ENCODE data around the gene DNAH10. TPM values are rescaled to one million over a fixed set of nuclear protein-coding genes. Genes with fewer than 3 reads are reported as not detected.

The DNAH10 gene
- total and polyA plus RNA-seq, 2 experiments from 2014 or later: 0.22 to 0.60 TPM

- Histone ChIP-seq H2AFZ (no peak overlapping the region), H3K27me3 (peaks cover 2% of the 10 kb centered on the region), H3K36me3 (replicated peaks; ENCODE audit: insufficient read depth, low read depth) (no peaks in the 10 kb centered on the region), H3K79me2 (no peaks in the 10 kb centered on the region), H3K27ac (no peak overlapping the region), H4K20me1 (ENCODE audit: insufficient read depth, poor library complexity, severe bottlenecking) (no peaks in the 10 kb centered on the region), H3K9me2 (replicated peaks; ENCODE audit: insufficient read depth) (no peaks in the 10 kb centered on the region), H3K4me3 (no peak overlapping the region), H3K4me1 (ENCODE audit: insufficient read depth) (no peaks in the 10 kb centered on the region), H3K9me3 (ENCODE audit: low read depth) (no peaks in the 10 kb centered on the region), H3K4me2 (no peak overlapping the region)
- 88% methylated on average over 9 of the region's 9 CpGs for WGBS (ENCODE audit: low lambda C conversion rate, missing lambda C conversion rate)
- TF ChIP-seq EZH2phosphoT487 (IDR thresholded peaks at IDR 0.05; ENCODE audit: low read depth, severe bottlenecking, unreplicated experiment) (no peak), EZH2 (IDR thresholded peaks at IDR 0.05; ENCODE audit: borderline replicate concordance) (no peak), CTCF (IDR thresholded peaks at IDR 0.05; ENCODE audit: poor library complexity) (no peak)
- DNase-seq (ENCODE audit: low spot score): no peak
Observed at GRCh38 chr12:123767613-123768012, 5.5 kb downstream of the DNAH10 start.

- TF ChIP-seq EZH2phosphoT487 (IDR thresholded peaks at IDR 0.05; ENCODE audit: low read depth, severe bottlenecking, unreplicated experiment) (no peak), CTCF (IDR thresholded peaks at IDR 0.05; ENCODE audit: poor library complexity) (no peak), EZH2 (IDR thresholded peaks at IDR 0.05; ENCODE audit: borderline replicate concordance) (no peak)
- Histone ChIP-seq H3K27me3 (no peaks in the 10 kb centered on the region), H2AFZ (no peak overlapping the region), H3K4me3 (no peak overlapping the region), H3K9me2 (replicated peaks; ENCODE audit: insufficient read depth) (no peaks in the 10 kb centered on the region), H3K4me2 (no peak overlapping the region), H3K27ac (no peak overlapping the region), H3K79me2 (no peaks in the 10 kb centered on the region), H3K36me3 (replicated peaks; ENCODE audit: insufficient read depth, low read depth) (no peaks in the 10 kb centered on the region), H4K20me1 (ENCODE audit: insufficient read depth, poor library complexity, severe bottlenecking) (no peaks in the 10 kb centered on the region), H3K4me1 (ENCODE audit: insufficient read depth) (no peaks in the 10 kb centered on the region), H3K9me3 (ENCODE audit: low read depth) (no peaks in the 10 kb centered on the region)
- no peak for DNase-seq (ENCODE audit: low spot score)
- WGBS (ENCODE audit: low lambda C conversion rate, missing lambda C conversion rate): 85% methylated on average over 7 of the region's 7 CpGs
Observed at GRCh38 chr12:123771261-123771660, 9.2 kb downstream of the DNAH10 start.

- Histone ChIP-seq H3K4me1 (ENCODE audit: insufficient read depth) (no peaks in the 10 kb centered on the region), H3K36me3 (replicated peaks; ENCODE audit: insufficient read depth, low read depth) (no peaks in the 10 kb centered on the region), H3K79me2 (no peaks in the 10 kb centered on the region), H3K27ac (no peak overlapping the region), H3K4me2 (no peak overlapping the region), H4K20me1 (ENCODE audit: insufficient read depth, poor library complexity, severe bottlenecking) (no peaks in the 10 kb centered on the region), H2AFZ (no peak overlapping the region), H3K9me3 (ENCODE audit: low read depth) (no peaks in the 10 kb centered on the region), H3K27me3 (no peaks in the 10 kb centered on the region), H3K4me3 (no peak overlapping the region), H3K9me2 (replicated peaks; ENCODE audit: insufficient read depth) (no peaks in the 10 kb centered on the region)
- 69% methylated on average over 5 of the region's 5 CpGs for WGBS (ENCODE audit: low lambda C conversion rate, missing lambda C conversion rate)
- TF ChIP-seq CTCF (IDR thresholded peaks at IDR 0.05; ENCODE audit: poor library complexity): no peak
- no peak for TF ChIP-seq EZH2phosphoT487 (IDR thresholded peaks at IDR 0.05; ENCODE audit: low read depth, severe bottlenecking, unreplicated experiment)
- TF ChIP-seq EZH2 (IDR thresholded peaks at IDR 0.05; ENCODE audit: borderline replicate concordance): no peak
- no peak for DNase-seq (ENCODE audit: low spot score)
Observed at GRCh38 chr12:123772074-123772473, 10.0 kb downstream of the DNAH10 start.

- Histone ChIP-seq H3K27me3 (no peaks in the 10 kb centered on the region), H3K4me3 (no peak overlapping the region), H3K9me3 (ENCODE audit: low read depth) (no peaks in the 10 kb centered on the region), H3K4me1 (ENCODE audit: insufficient read depth) (no peaks in the 10 kb centered on the region), H3K36me3 (replicated peaks; ENCODE audit: insufficient read depth, low read depth) (no peaks in the 10 kb centered on the region), H3K9me2 (replicated peaks; ENCODE audit: insufficient read depth) (no peaks in the 10 kb centered on the region), H3K27ac (no peak overlapping the region), H2AFZ (no peak overlapping the region), H4K20me1 (ENCODE audit: insufficient read depth, poor library complexity, severe bottlenecking) (no peaks in the 10 kb centered on the region), H3K4me2 (no peak overlapping the region), H3K79me2 (no peaks in the 10 kb centered on the region)
- WGBS (ENCODE audit: low lambda C conversion rate, missing lambda C conversion rate): 64% methylated on average over 1 of the region's 1 CpG
- TF ChIP-seq EZH2phosphoT487 (IDR thresholded peaks at IDR 0.05; ENCODE audit: low read depth, severe bottlenecking, unreplicated experiment): no peak
- TF ChIP-seq CTCF (IDR thresholded peaks at IDR 0.05; ENCODE audit: poor library complexity): no peak
- no peak for TF ChIP-seq EZH2 (IDR thresholded peaks at IDR 0.05; ENCODE audit: borderline replicate concordance)
- DNase-seq (ENCODE audit: low spot score): no peak
Observed at GRCh38 chr12:123773375-123773774, 11.3 kb downstream of the DNAH10 start.
